K562 (cell line): ENCODE measurements around the gene NUDT9.

Experiments used
- BMI1 ChIP-seq: fragments of 150-350 bp; IDR thresholded peaks from 2 replicates; pipeline ENCODE4 v1.6.1; 2014; ENCODE audit warnings: low read length
- NFE2 ChIP-seq: IDR thresholded peaks from 2 replicates; pipeline ENCODE4 v1.6.1; 2014; ENCODE audit warnings: antibody characterized with exemption, low read depth
- TF ChIP-seq, protein P1 (sequence below): sonication (generic); formaldehyde crosslinking; IDR thresholded peaks from 2 replicates; pipeline ENCODE4 v1.8.0; 2023; ENCODE audit warnings: mild to moderate bottlenecking, missing genetic modification reagents

DNA sequence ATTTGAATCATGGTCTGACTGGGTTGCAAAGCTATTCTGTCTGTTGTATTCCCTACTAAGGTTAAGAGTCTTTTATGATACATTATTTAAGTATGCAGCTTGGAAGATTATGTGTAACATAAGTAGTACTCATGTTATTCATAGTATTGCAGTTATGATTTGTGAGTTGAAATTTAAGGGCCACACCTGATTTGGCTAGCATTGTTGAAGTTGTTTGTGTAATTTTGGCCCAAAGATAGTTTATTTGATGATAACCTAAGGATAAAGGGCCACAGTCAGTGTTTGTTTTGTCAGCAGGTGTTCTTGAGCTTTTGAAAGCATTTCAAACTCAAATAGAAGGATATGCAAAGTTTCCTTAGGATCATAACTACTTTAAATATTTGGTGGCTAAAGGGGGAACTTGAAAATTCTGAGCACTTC lies 38.9 kb downstream of the NUDT9 start:
- TF ChIP-seq NFE2: no peak
- TF ChIP-seq, protein P1, sequence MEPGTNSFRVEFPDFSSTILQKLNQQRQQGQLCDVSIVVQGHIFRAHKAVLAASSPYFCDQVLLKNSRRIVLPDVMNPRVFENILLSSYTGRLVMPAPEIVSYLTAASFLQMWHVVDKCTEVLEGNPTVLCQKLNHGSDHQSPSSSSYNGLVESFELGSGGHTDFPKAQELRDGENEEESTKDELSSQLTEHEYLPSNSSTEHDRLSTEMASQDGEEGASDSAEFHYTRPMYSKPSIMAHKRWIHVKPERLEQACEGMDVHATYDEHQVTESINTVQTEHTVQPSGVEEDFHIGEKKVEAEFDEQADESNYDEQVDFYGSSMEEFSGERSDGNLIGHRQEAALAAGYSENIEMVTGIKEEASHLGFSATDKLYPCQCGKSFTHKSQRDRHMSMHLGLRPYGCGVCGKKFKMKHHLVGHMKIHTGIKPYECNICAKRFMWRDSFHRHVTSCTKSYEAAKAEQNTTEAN: no peak
- TF ChIP-seq BMI1: no peak
